Prostate gland (tissue), 2 donors: ENCODE data around the gene SLC16A11. TPM values are rescaled to one million over a fixed set of nuclear protein-coding genes. Genes with fewer than 3 reads are reported as not detected.

Experiments
- DNase-seq: peaks from one replicate; pipeline ENCODE4 v3.0.0-alpha.2; 2019; ENCODE audit warnings: low spot score
- H3K27ac ChIP-seq, 2 donors: fragments of 200-600 bp; sonication (generic); 2 replicates each; pipeline ENCODE4 v1.5.1; 2017 to 2019
- H3K27me3 ChIP-seq: fragments of 200-600 bp; sonication (generic); replicated peaks from 2 replicates; pipeline ENCODE4 v1.5.1; 2019; ENCODE audit not compliant: insufficient read depth
- H3K36me3 ChIP-seq, 2 donors: fragments of 200-600 bp; sonication (generic); 1 replicate in 1 of 2; 2 replicates in 1 of 2; pipeline versions ENCODE4 v1.5.1 to v1.8.1; 2017 to 2019
- H3K4me1 ChIP-seq: fragments of 200-600 bp; sonication (generic); replicated peaks from 2 replicates; pipeline ENCODE4 v1.5.1; 2019
- H3K4me3 ChIP-seq, 2 donors: fragments of 200-600 bp; sonication (generic); 2 replicates each; pipeline ENCODE4 v1.5.1; 2017 to 2019
- H3K9me3 ChIP-seq: fragments of 200-600 bp; sonication (generic); 2 replicates; pipeline ENCODE4 v1.5.1; 2017
- POLR2A ChIP-seq: fragments of 450-650 bp; IDR thresholded peaks from one replicate; pipeline ENCODE4 v1.6.1; 2016; ENCODE audit warnings: antibody characterized with exemption, mild to moderate bottlenecking
- POLR2AphosphoS5 ChIP-seq: sonication (generic); formaldehyde crosslinking; IDR thresholded peaks from one replicate; pipeline ENCODE4 v1.6.1; 2017; ENCODE audit warnings: antibody characterized with exemption
- WGBS: methylation state at CpG from one replicate; pipeline ENCODE4 v1.1.5; 2018; 5-methylcytosine and 5-hydroxymethylcytosine counted together
- intact Hi-C: fragments of 100-400 bp; cut with DNase I; formaldehyde crosslinking; loops from one replicate; pipeline ENCODE4 v1.14.2; 2022
- total RNA-seq, 2 donors: library from RNA; depleted of rRNA; stranded (reverse); fragments of >200 nt; gene quantifications; one replicate each; pipeline ENCODE4 v1.1.0, GENCODE V29; 2016
- TF ChIP-seq, protein P1 (sequence below), 4 experiments: fragments of 200-600 bp in 2 of 4; fragments of 450-650 bp in 2 of 4; sonication (generic) in 2 of 4; IDR thresholded peaks; 1 replicate in 3 of 4; 2 replicates in 1 of 4; pipeline ENCODE4 v1.5.1; 2016 to 2019; ENCODE audit warnings: antibody characterized with exemption in 4 of 4, mild to moderate bottlenecking in 2 of 4, moderate library complexity in 2 of 4

SLC16A11 gene
- total RNA-seq, 2 donors from 2014 or later = 1.8 to 2.3 TPM

DNA sequence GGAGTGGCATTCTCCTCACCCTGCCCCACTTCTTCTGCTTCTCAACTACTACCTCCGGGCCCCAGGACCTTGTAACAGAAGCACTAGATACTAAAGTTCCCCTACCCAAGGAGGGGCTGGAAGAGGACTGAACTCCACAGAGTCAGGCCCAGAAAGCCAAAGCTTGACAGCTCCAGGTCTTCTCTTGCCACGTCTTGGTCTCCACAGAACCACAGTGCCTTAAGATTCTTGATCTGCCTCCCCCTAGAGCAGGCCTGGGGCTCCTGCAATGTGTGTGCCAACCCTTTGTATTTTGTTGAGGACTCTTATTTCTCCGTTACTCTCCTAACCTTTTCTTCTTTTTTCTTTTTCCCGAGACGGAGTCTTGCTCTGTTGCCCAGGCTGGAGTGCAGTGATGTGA is 4.1 kb downstream of the SLC16A11 start:
- intact Hi-C loops = loop anchor here (10.0 kb wide), 1 partner anchor 245 kb away; the partner anchor contains the start of gene SLC2A4
- no peak overlapping the region for H3K4me3 ChIP-seq
- no peaks in the 10 kb centered on the region for H3K27me3 ChIP-seq
- peaks cover 18% of the 10 kb centered on the region for H3K4me1 ChIP-seq
- TF ChIP-seq POLR2A (no peak), POLR2AphosphoS5 (no peak)
- TF ChIP-seq, protein P1, sequence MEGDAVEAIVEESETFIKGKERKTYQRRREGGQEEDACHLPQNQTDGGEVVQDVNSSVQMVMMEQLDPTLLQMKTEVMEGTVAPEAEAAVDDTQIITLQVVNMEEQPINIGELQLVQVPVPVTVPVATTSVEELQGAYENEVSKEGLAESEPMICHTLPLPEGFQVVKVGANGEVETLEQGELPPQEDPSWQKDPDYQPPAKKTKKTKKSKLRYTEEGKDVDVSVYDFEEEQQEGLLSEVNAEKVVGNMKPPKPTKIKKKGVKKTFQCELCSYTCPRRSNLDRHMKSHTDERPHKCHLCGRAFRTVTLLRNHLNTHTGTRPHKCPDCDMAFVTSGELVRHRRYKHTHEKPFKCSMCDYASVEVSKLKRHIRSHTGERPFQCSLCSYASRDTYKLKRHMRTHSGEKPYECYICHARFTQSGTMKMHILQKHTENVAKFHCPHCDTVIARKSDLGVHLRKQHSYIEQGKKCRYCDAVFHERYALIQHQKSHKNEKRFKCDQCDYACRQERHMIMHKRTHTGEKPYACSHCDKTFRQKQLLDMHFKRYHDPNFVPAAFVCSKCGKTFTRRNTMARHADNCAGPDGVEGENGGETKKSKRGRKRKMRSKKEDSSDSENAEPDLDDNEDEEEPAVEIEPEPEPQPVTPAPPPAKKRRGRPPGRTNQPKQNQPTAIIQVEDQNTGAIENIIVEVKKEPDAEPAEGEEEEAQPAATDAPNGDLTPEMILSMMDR (IDR thresholded peaks at IDR 0.05) = no peak
- H3K27ac ChIP-seq = no peak overlapping the region
- 91% methylated on average over 5 of the region's 5 CpGs for WGBS
- H3K9me3 ChIP-seq = no peaks in the 10 kb centered on the region
- no peak for DNase-seq
- H3K36me3 ChIP-seq = no peaks in the 10 kb centered on the region

DNA sequence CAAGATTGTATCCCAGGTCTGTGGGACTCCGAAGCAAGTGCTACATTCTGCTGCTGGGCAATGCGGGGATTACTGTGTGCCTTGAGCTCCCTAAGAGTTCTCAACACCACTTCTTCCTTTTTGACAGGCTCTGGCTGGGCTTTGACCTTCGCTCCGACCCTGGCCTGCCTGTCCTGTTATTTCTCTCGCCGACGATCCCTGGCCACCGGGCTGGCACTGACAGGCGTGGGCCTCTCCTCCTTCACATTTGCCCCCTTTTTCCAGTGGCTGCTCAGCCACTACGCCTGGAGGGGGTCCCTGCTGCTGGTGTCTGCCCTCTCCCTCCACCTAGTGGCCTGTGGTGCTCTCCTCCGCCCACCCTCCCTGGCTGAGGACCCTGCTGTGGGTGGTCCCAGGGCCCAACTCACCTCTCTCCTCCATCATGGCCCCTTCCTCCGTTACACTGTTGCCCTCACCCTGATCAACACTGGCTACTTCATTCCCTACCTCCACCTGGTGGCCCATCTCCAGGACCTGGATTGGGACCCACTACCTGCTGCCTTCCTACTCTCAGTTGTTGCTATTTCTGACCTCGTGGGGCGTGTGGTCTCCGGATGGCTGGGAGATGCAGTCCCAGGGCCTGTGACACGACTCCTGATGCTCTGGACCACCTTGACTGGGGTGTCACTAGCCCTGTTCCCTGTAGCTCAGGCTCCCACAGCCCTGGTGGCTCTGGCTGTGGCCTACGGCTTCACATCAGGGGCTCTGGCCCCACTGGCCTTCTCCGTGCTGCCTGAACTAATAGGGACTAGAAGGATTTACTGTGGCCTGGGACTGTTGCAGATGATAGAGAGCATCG is 5.6 kb downstream of the SLC16A11 start:
- no peaks in the 10 kb centered on the region for H3K9me3 ChIP-seq
- H3K4me1 ChIP-seq = peaks cover 11% of the 10 kb centered on the region
- no peak overlapping the region for H3K4me3 ChIP-seq
- no peaks in the 10 kb centered on the region for H3K27me3 ChIP-seq
- intact Hi-C loops = no loop called here
- no peak for DNase-seq
- no peak overlapping the region for H3K27ac ChIP-seq
- no peaks in the 10 kb centered on the region for H3K36me3 ChIP-seq
- 89% methylated on average over 19 of the region's 19 CpGs for WGBS
- TF ChIP-seq POLR2AphosphoS5 (no peak), POLR2A (no peak)
- TF ChIP-seq, protein P1 (IDR thresholded peaks at IDR 0.05) = no peak

DNA sequence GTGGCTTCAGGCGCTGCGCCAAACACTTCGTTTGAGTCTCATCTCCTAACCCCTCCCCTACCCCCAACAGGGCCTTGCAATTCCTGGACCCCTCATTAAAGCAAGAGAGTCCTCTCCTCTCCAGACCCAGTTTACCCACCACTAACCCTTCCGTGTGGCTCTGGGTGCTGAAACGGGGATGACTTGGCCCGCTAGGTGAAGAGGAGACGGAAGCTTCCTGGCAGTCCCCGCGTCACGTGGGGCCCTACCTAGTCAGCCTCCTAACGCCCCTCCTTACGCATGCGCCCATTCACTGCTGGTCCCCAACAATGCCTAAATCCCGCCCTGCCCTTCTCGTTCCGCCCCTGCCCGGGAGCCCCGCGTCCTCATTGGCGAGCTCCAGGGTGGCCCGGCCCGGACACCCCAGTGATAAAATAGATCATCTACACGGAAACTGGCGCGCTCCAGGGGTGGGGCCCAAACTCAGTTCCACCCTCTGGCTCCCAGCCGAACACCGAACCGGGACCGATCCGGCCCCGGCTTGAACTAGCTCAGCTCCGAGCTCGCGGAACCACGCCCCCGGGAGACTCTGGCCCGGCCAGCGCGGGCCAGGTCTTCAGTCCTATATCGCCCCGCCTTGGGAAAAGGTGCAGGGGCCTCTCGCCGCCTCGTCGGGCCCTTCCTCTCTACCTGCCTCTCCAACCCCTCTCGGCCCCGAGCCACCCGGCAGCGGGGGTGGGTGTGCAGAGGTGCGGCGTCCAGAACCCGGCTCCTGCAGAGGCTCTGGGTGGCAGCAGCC is 8.1 kb downstream of the SLC16A11 start, which contains the start of gene SLC16A13:
Gene SLC16A13 (plus strand): TSS at position 425 of the 778 bp plus-strand sequence. CDS start 368 bp downstream, outside the sequence.
- no peaks in the 10 kb centered on the region for H3K36me3 ChIP-seq
- TF ChIP-seq POLR2AphosphoS5 (peak; percentile 96), POLR2A (peak; percentile 79)
- TF ChIP-seq, protein P1 (IDR thresholded peaks at IDR 0.05) = peak in 1 of 4 experiments; percentile 20
- H3K27ac ChIP-seq = peak within 1 kb of the TSS; percentile 72 to 79
- DNase-seq = peak; percentile 99
- WGBS = 1% methylated on average over 31 of the region's 52 CpGs
- H3K4me3 ChIP-seq = peak within 1 kb of the TSS; percentile 44 to 53
- H3K27me3 ChIP-seq = no peaks in the 10 kb centered on the region
- no peaks in the 10 kb centered on the region for H3K9me3 ChIP-seq
- intact Hi-C loops = no loop called here
- H3K4me1 ChIP-seq = no peaks in the 10 kb centered on the region

DNA sequence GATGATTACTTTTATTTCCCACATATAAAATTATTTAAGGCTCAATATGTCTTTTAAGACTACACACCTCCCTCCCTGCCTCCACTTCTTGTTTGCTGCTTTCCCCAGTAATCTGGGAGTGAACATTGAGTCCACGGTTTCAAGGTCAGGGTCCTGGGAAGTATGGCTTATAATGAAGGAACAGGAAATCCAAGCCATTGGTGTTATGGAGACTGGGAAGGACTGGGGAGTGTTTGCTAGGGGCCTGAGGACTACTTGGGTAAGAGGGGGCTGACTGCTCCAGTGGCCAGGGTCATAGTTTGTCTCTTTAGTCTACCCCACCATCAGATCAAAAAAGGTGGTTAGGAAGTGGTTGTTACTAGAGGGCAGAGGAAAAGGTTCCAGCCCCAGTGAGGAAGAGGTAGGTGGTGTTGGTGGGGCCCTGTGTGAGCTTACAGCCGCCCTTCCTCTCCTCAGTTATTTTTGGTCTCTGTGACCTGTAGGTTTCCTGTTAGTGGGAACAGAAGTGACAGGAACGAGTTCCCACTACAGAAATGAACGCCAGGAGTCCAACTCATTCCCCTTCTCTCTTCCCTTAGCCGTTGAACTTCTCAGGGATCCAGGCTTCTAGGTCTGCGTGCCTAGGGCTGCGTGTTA is 8.8 kb downstream of the SLC16A11 start:
- Histone ChIP-seq H3K4me3 (peak overlapping the region; percentile 44 to 53), H3K36me3 (no peaks in the 10 kb centered on the region), H3K9me3 (no peaks in the 10 kb centered on the region), H3K4me1 (no peaks in the 10 kb centered on the region), H3K27me3 (no peaks in the 10 kb centered on the region), H3K27ac (peak overlapping the region; percentile 72 to 79)
- intact Hi-C loops = no loop called here
- 27% methylated on average over 7 of the region's 7 CpGs for WGBS
- no peak for DNase-seq
- TF ChIP-seq POLR2AphosphoS5 (no peak), POLR2A (no peak)
- TF ChIP-seq, protein P1 (IDR thresholded peaks at IDR 0.05) = no peak
